Hepatic stellate cell (primary cell): ENCODE measurements around the gene MDGA2.
"Not testable (repeated sequence)": the region's sequence is repeated elsewhere in the genome, so short reads cannot be mapped to it uniquely, and the experiment has no call there.

Experiments
- DNase-seq: peaks from one replicate; pipeline ENCODE4 v3.0.0; 2011; ENCODE audit warnings: low spot score

Gene MDGA2

GRCh38 chr14:47240748-47241437 is 434.5 kb downstream of the MDGA2 start:
- no peak for DNase-seq

GRCh38 chr14:47235619-47236018 is 439.8 kb downstream of the MDGA2 start:
- no peak for DNase-seq

- no peak for DNase-seq
Measured at GRCh38 chr14:47226877-47227520, 448.4 kb downstream of the MDGA2 start.

GRCh38 chr14:47223656-47224055 is 451.7 kb downstream of the MDGA2 start:
- no peak for DNase-seq

- DNase-seq: no peak
Measured at GRCh38 chr14:47220096-47220495, 455.3 kb downstream of the MDGA2 start.

- no peak for DNase-seq
Measured at GRCh38 chr14:47211263-47211662, 464.1 kb downstream of the MDGA2 start.

GRCh38 chr14:47210099-47210498 is 465.3 kb downstream of the MDGA2 start:
- DNase-seq: no peak

- DNase-seq: no peak
Measured at GRCh38 chr14:47208434-47208833, 467.0 kb downstream of the MDGA2 start.

GRCh38 chr14:47207617-47208016 is 467.8 kb downstream of the MDGA2 start:
- no peak for DNase-seq

- no peak for DNase-seq
Measured at GRCh38 chr14:47200740-47201139, 474.7 kb downstream of the MDGA2 start.

GRCh38 chr14:47195582-47195981 is 479.8 kb downstream of the MDGA2 start:
- no peak for DNase-seq

- DNase-seq: peak; percentile 31
Measured at GRCh38 chr14:47194055-47194454, 481.4 kb downstream of the MDGA2 start.

- not testable (repeated sequence) for DNase-seq
Measured at GRCh38 chr14:47192203-47192602, 483.2 kb downstream of the MDGA2 start.

GRCh38 chr14:47191700-47192099 is 483.7 kb downstream of the MDGA2 start:
- no peak for DNase-seq

- no peak for DNase-seq
Measured at GRCh38 chr14:47189911-47190484, 485.4 kb downstream of the MDGA2 start.

- no peak for DNase-seq
Measured at GRCh38 chr14:47186486-47186885, 488.9 kb downstream of the MDGA2 start.

GRCh38 chr14:47179906-47180305 is 495.5 kb downstream of the MDGA2 start:
- DNase-seq: no peak

GRCh38 chr14:47171896-47172295 is 503.5 kb downstream of the MDGA2 start:
- DNase-seq: not testable (repeated sequence)

GRCh38 chr14:47167402-47167801 is 508.0 kb downstream of the MDGA2 start:
- no peak for DNase-seq

GRCh38 chr14:47155395-47155794 is 520.0 kb downstream of the MDGA2 start:
- DNase-seq: no peak

GRCh38 chr14:47154276-47154797 is 521.1 kb downstream of the MDGA2 start:
- DNase-seq: no peak

- no peak for DNase-seq
Measured at GRCh38 chr14:47153746-47154145, 521.7 kb downstream of the MDGA2 start.

- no peak for DNase-seq
Measured at GRCh38 chr14:47150267-47150666, 525.1 kb downstream of the MDGA2 start.
